Measurements from ENCODE around the gene EEFSEC.
A peak's percentile ranks its signal among the peaks of the same experiment; 100 is the strongest.

The EEFSEC gene

DNA sequence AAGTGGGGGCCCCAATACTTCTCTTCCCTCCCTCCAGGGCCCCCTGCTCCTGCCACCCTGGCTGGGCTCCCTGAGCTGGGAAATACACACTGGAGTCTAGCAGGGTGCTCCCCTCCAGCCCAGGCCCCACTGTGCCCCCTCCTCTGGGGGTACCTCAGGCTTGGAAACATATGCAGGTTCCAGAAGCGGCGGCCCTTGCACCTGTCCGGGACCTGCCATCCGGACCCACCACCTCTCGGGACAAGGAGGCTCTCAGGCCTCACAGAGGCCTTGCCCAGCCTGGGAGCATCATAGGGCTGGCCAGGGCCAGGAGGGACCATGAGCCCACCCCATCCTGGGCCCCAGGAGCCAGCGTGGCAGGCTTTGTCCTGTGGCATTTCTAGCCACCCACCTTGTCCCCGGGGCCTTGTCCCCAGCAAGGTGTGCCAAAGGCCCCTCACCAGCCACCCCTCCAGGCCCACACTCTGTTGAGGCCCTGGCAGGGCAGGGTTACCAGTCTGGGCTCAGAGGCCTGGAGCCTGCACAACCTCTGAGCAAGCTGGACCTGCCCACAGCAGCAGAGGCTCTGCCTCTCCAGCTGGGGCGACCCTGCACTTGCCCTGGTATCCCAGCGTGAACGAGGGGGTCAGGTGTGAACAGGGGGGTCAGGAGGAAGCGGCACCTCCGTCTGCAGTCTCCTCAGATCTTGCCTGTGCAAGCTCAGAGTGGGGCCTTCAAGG, 267.6 kb downstream of the EEFSEC start:
- DNase-seq = no peak

DNA sequence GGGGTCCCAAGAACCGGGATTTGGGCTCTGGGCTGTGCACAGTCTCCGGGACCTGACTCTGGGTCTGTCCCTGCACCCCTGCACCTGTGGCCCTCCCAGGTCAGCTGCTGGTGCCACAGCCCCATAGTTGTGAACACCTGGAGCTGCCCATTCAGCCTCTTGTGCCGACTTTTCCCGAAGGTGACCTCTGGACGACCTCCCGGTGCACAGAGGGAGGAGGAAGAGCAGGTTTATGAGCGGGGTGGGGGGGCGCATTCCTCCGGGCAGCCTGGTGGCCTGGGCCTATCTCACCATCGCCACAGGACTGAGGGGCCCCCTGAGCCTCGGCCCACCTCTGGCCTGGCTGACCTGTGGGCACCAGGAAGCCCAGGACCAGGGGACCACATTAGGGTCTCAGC, 268.2 kb downstream of the EEFSEC start:
- DNase-seq = no peak

GRCh38 chr3:128421966-128422365, 268.7 kb downstream of the EEFSEC start:
- DNase-seq = no peak

DNA sequence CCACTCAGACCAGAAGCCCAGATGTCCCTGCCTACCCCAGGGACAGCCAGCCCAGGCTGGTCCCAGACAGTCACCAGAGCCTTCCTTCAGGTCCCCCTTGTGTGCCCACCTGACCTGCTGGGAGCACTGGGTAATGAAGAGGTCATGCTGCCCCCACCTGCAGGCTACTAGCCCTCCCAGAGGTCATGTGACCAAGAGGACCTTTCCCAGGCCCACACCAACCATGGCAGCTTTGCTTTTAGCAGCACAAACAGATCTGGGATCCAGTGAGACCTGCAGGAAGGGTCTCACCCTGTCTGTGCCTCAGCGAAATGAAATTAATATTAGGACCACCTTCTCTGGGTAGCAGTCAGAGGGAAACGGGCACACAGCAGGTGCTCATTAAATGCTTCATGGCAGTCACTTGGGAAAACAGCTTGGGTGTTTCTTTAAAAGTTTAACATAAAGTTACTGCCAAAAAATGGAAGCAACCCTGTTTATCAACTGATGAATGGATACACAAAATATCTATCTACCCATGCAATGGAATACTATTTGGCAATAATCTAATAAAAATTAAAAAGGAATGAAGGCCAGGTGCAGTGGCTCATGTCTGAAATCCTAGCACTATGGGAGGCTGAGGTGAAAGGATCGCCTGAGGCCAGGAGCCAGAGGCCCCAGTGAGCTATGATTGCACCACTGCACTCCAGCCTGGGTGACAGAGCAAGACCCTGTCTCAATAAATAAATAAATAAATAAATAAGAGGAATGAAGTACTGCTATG, 269.7 kb downstream of the EEFSEC start:
- no peak for DNase-seq

- no peak for DNase-seq
Measured at GRCh38 chr3:128423525-128424147, 270.4 kb downstream of the EEFSEC start.

- DNase-seq = no peak
Measured at GRCh38 chr3:128424508-128425069, 271.3 kb downstream of the EEFSEC start.

GRCh38 chr3:128425142-128425845, 272.0 kb downstream of the EEFSEC start:
- no peak for DNase-seq

- DNase-seq = no peak
Measured at GRCh38 chr3:128425846-128426127, 272.5 kb downstream of the EEFSEC start.

DNA sequence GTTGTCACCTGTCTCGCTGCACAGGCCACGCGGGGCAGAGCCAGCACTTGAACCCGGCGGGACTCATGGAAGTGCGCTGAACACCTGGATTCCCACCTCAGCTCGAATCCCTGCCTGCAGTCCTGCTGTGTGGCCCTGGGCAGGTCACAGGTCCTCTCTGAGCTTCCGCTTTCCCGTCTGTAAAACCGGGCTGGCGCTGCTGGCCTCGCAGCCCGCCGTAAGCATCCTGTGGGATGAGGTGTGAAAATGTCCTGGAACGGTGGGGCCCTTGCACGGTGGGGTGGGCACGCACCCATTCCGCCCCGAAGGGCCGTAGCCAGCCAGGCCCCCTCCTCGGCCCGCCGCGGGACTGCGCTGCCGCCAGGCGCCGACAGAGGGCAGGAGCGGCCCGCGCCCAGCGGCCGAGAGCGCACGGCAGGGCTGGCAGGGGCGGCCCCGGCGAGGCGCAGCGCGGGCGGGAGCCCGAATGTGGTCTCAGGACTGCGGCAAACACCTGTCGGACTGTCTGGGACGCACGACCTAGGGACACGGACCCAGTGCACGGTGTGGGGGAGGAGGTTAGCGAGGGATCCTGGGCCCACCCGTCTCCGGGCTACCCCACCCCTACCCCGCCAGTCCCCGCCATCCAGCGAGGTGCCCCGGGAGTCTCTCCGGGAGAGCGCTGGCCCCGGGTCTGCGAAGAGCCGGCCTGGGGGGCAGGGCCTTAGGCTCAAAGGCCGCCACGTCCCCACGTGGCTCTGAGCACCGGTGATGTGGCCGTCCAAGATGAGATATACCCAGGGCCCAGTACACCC, 273.0 kb downstream of the EEFSEC start:
- DNase-seq = no peak

DNA sequence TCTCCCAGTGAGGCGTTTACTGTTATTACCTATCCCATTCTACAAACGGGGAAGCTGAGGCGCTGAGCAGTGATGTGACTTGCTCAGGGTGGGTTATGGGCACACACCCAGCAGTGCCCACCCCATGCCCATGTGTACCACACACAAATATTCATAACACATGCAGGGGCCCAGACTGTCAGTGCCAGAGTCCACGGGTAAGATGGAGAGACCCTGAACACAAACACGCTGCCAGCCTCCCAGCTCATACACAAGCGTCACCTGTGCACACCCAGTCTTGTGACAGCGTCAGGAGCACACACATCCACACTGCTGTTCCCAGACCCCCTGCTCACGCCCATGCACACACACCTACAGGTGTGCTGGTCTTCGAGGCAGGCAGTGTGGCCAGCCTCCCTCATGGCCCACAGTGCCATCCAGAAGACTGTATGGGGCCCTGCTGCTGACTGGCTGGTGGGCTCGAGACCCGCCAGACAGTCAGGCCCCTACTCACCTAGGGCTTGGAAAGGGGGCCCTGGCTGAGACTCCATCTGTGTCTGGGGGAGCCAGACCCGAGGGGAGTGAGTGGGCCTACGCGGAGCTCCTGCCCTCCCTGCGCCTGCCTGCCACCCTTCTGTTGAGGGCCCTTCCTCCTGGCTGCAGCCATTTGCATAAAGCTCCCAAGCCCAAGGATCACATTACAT, 274.0 kb downstream of the EEFSEC start:
- no peak for DNase-seq

GRCh38 chr3:128427872-128428822, 274.9 kb downstream of the EEFSEC start:
- DNase-seq = no peak

GRCh38 chr3:128429275-128429674, 276.0 kb downstream of the EEFSEC start:
- DNase-seq = no peak

GRCh38 chr3:128429751-128430150, 276.5 kb downstream of the EEFSEC start:
- DNase-seq = no peak

DNA sequence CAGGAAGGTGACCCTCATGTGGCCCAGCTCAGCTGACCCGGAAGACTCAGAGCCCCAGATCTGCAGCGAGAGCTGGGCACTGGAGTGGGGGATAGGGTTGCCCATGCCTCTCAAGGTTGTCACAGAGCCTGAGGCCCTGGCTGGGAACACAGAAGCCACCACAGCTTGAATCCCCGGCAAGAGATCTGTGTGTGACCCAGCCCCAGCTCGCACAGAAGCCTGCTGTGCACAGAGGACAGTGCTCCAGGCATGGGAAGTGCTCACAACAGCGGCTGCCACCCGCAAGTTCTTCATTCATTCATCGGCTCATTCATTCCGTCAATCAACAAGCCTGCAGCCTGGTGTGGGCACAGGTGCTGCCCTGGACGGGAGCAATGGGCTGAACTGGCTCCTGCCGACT, 277.0 kb downstream of the EEFSEC start:
- DNase-seq = no peak

GRCh38 chr3:128430731-128431130, 277.4 kb downstream of the EEFSEC start:
- no peak for DNase-seq

GRCh38 chr3:128431803-128432300, 278.6 kb downstream of the EEFSEC start:
- DNase-seq = no peak

DNA sequence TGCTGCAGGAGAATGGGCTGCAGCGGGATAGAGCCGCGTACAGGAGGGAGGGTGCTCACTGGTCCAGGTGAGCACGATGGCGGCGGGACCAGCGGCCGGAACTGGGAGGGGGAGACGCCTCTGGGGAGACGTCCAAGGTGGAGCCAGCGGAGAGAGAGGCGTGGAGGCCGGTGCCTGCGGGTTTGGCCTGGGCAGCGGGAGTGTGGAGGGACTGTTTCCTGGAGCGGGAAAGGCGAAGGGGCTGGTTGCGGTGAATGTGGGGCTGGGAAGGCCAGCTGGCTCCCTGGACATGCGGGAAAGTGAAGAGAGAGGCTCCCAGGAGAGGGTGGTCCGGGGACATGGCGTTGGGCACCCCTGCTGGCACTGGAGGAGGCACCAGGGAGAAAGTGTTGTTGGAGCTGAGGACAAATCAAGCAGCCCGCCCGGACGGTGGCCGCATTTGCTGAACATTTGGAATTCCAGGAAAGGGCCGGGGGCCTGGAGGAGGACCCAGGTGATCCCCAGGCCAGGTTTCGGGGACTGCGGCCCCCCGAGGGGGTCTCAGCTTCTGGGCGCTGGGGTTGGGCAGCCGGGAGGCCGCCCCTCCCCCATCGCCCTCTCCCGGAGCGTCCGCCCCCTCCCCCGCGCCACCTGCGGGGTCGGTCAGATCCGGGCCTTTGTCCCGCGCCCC, 279.2 kb downstream of the EEFSEC start:
- peak; percentile 22 for DNase-seq

DNA sequence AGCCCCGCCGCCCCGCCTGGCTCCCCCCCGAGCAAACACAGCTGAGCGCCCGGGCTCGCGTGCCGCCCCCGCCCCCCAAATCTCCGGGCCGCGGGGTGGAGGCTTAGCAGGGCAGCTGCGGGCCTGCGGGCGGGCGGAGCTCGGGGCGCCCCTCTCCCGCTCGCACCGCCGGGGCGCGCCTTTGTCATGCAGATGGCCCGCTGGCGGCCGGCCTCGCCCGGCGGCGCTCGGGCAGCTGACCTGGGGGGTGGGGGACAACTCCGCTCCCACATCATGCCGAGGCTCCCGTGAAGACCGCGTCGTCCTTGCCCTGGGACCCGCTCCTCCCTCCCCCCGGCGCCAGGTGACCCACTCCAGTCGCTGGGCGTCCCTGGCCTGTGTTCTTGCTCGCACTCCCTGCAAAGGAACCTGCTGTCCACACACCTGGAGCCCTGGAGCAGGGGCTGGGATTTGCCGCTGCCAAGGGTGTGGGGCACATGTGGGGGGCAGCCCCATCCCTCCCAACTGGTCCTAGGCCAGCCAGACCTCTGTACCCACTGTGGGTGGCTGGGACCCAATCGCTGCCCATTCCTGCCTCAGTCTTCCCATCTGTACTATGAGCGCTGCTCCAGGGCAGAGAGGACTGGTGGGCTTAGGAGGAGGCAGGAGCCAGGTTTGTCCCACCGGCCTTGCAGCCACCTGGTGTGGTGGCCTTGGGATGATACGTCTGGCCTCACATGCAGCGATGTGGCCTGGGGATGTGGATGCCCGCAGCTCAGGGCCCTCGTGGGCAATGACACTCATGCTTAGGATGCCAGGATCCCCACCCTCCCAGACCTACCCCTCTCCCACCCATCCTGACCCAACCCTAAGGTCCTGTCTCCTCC, 279.9 kb downstream of the EEFSEC start:
- peak; percentile 71 for DNase-seq

DNA sequence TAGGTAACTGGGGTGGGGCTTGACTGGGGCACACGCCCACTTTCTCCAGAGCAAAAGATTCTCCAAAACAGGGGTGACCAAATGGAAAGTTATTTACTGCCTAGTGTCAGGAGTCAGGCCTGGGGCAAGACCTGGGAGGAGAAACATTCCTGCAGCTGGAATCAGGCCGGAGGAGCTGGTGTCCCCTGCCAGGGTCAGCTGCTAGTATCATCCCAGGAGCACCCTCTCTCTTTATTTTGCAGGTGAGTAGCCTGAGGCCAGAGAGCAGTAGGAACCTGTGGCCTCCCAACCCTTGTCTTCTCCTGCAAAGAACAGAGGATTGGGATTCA, 280.5 kb downstream of the EEFSEC start:
- no peak for DNase-seq
